HL-60 (cell line): ENCODE results near the gene PRKD1.

Experiments used
- CTCF ChIP-seq: IDR thresholded peaks from one replicate; pipeline ENCODE4 v1.5.1; 2011; ENCODE audit warnings: low read length, control low read depth, inconsistent platforms; ENCODE audit not compliant: insufficient read depth
- POLR2AphosphoS5 ChIP-seq: IDR thresholded peaks from 2 replicates; pipeline ENCODE4 v1.6.1; 2012; ENCODE audit warnings: low read depth
- REST ChIP-seq: IDR thresholded peaks from 2 replicates; pipeline ENCODE4 v1.6.1; 2012; ENCODE audit warnings: low read depth; ENCODE audit not compliant: insufficient replicate concordance

- no peak for TF ChIP-seq CTCF
- TF ChIP-seq POLR2AphosphoS5 = no peak
- no peak for TF ChIP-seq REST
These were observed 65.7 kb downstream of the PRKD1 start for GRCh38 chr14:29861996-29862395.
